Measurements from ENCODE around the gene RRP36. TPM values are rescaled to one million over a fixed set of nuclear protein-coding genes. Genes with fewer than 3 reads are reported as not detected.

The RRP36 gene
- total and polyA plus RNA-seq, 2 of the 8 experiments (the other 6 are each of a cell fraction or from before 2014, with no cell fraction given) = 33.9 to 92.3 TPM

DNA sequence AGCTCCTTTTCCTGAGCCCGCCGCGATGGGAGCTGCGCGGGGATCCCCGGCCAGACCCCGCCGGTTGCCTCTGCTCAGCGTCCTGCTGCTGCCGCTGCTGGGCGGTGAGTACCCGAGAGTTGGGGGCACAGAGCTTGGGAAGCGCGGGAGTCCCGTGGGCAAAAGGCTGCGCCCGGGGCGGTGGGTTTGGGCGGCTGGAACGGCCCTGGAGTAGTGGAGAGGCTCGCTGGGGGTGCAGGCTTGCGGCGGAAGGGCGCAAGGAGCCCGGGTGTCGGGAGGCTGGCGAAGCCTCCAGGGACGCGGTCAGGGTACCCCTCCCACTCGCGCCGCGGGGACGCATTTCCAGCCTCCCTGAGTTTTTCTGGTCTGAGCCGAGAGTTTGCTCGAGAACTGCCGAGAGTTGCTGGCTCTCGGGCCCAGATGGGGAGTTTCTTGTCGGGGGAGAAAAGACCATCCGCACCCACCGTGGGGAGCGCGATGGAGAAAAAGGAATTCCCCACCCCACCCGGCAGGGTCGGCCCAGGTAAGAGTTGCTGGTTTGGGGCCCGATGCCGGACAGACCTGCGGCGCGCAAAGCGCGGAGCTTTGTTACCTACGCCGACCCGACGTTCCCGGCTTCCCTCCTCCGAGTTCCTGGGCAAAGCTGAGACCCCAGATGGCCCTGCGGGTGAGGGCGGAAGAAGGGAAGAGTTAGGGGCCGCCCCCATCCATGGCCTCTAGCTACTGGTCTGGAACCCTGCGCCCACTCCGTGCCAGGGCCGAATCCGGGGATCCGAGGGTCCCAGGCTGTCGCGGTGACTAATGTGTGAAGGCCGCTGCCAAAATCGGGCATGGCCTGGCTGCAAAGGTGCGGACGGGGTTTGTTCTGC, 55.3 kb downstream of the RRP36 start (continued):
- no peak for TF ChIP-seq NANOG (IDR thresholded peaks at IDR 0.05; ENCODE audit: insufficient read depth, low read depth, low read length, poor library complexity, severe bottlenecking)
- peak; percentile 49; the same call in 1 of the 2 replicates for TF ChIP-seq RFX5 (IDR thresholded peaks at IDR 0.05; ENCODE audit: borderline replicate concordance, low read depth, low read length)
- peak; percentile 44 for TF ChIP-seq PHF8 (conservative IDR thresholded peaks at IDR 0.05; ENCODE audit: low read depth, low read length)
- no peak for TF ChIP-seq KDM5A (IDR thresholded peaks at IDR 0.05; ENCODE audit: low read length)
- no peak for TF ChIP-seq KDM1A (IDR thresholded peaks at IDR 0.05; ENCODE audit: borderline replicate concordance, low read length)
- TF ChIP-seq JUND (IDR thresholded peaks at IDR 0.05; ENCODE audit: low read length) = peak; percentile 75; the same call in 1 of the 2 replicates
- TF ChIP-seq SP4 (IDR thresholded peaks at IDR 0.05; ENCODE audit: low read length) = no peak; the same call in 1 of the 2 replicates
- peak; percentile 50 for TF ChIP-seq CREB1 (IDR thresholded peaks at IDR 0.05)
- TF ChIP-seq JUN (IDR thresholded peaks at IDR 0.05; ENCODE audit: low read depth, low read length) = peak; percentile 62; the same call in 1 of the 2 replicates
- TF ChIP-seq SAP30 (IDR thresholded peaks at IDR 0.05; ENCODE audit: insufficient read depth, insufficient replicate concordance, low read length) = peak; percentile 81
- TF ChIP-seq RAD21 (IDR thresholded peaks at IDR 0.05 in 1 of 2, conservative IDR thresholded peaks at IDR 0.05 in 1 of 2; ENCODE audit: low read depth in 2 of 2, low read length in 2 of 2) = peak in 1 of 2 experiments; percentile 35; a peak in 3 of 4 replicates
- 0 out of 4 replicates have a peak, but pooled peaks of 1 of the 2 experiments have one; percentile 61 for TF ChIP-seq HDAC2 (IDR thresholded peaks at IDR 0.05; ENCODE audit: borderline replicate concordance in 1 of 2, low read depth in 2 of 2, low read length in 2 of 2)
- no peak for TF ChIP-seq BRCA1 (IDR thresholded peaks at IDR 0.05; ENCODE audit: low read depth, low read length)
- TF ChIP-seq EP300 (IDR thresholded peaks at IDR 0.05; ENCODE audit: borderline replicate concordance in 1 of 2, low read depth in 2 of 2, low read length in 2 of 2) = 0 out of 3 replicates have a peak, but pooled peaks of 1 of the 2 experiments have one; percentile 6
- TF ChIP-seq, protein P1, sequence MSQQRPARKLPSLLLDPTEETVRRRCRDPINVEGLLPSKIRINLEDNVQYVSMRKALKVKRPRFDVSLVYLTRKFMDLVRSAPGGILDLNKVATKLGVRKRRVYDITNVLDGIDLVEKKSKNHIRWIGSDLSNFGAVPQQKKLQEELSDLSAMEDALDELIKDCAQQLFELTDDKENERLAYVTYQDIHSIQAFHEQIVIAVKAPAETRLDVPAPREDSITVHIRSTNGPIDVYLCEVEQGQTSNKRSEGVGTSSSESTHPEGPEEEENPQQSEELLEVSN (IDR thresholded peaks at IDR 0.05) = no peak
- TF ChIP-seq BACH1 (IDR thresholded peaks at IDR 0.05; ENCODE audit: low read length) = no peak
- peak; percentile 42; the same call in 1 of the 2 replicates for TF ChIP-seq EGR1 (IDR thresholded peaks at IDR 0.05; ENCODE audit: borderline replicate concordance, low read depth, low read length)
- peak; percentile 71 for TF ChIP-seq TAF1 (IDR thresholded peaks at IDR 0.05; ENCODE audit: low read depth, low read length)
- TF ChIP-seq SIN3A (conservative IDR thresholded peaks at IDR 0.05 in 1 of 2, IDR thresholded peaks at IDR 0.05 in 1 of 2; ENCODE audit: low read depth in 1 of 2, low read length in 2 of 2) = peak in 1 of 2 experiments; percentile 73; a peak in 2 of 4 replicates
